ENCODE data around the gene LSP1.
A peak's percentile ranks its signal among the peaks of the same experiment; 100 is the strongest.

Gene LSP1

GRCh38 chr11:1917523-1918435, 64.9 kb downstream of the LSP1 start:
- no peak for DNase-seq (ENCODE audit: low spot score)

DNA sequence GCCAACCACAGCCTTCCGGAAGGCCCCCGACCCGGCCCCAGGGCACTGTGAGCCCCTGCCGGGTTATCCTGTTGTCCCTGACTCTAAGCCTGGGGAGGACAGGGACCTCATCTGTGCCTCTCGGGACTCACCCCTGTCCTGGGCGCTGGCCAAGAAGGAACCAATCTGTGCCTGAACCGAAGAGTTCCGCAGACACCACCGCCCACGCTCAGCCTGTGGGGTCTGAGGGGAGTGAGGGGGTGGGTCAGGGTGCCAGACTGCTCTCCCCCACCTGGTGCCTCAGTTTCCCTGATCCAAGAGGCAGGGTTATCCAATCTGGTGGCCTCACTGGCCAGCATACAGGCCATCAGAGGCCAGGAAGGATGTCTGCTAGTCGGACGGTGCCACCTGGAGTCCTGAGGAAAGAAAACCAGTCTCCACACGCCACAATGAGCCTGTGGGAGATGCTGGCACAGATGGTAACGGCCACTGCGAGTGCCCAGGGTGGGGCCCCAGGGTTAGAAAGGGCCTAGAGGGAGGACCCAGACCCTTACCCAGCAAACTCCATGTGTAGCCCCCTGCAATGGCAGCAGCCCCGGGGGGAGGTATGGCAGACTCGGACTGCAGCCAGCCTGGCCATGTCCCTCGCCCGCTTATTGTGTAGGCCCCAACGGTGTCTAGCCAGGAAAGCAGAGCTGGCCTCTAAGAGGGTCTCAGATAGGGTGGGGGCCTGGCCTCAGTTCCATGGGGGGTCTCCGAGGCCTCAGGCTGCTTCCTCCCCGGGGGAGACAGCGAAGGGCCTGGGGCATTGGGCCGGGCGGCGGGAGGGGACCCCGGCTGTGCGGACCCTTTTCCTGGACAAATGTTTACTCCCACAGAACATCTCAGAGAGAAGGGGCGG, 65.8 kb downstream of the LSP1 start:
- no peak for DNase-seq (ENCODE audit: low spot score)

- DNase-seq (ENCODE audit: low spot score): no peak
Measured at GRCh38 chr11:1919391-1920127, 66.7 kb downstream of the LSP1 start, which contains the start of gene TNNT3. Gene TNNT3 (plus strand): TSS chr11:1919703. CDS start chr11:1922875, 3,172 bp downstream.

DNA sequence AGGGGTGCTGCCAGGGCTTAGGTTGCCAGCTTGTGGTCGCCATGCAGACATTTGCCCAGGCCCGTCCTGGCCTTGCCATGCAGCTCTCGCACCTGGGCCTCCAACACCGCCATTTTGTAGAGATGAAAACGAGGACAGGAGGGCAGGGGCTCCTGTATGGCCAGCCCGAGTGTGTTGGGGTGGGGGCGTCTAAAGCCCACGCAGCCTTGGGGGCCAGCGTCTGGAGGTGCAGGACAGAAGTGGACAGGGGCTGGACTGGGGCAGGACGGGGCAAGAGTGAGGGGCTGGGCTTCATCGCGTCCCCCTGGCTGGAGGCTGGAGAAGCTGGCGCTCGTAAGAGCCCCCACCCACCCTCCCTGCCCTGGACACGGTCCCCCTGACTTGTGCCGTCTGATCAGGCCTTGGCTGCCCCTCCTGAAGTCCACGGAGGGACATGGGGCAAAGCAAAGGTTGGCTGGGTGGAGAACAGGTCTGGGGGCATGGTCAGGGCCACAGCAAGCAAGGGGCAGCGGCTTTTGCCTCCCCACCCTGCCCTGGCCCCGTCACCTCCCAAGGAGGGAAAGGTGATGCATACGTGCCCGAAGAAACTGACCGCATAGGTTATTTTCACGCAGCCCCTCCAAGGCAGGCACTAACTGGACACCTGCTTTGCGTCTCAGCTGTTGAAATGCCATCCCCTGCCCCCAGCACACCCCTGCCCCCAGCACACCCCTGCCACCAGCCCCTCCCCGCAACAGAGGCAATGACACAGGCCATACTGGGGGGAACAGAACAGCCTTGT, 67.4 kb downstream of the LSP1 start:
- DNase-seq (ENCODE audit: low spot score): no peak

DNA sequence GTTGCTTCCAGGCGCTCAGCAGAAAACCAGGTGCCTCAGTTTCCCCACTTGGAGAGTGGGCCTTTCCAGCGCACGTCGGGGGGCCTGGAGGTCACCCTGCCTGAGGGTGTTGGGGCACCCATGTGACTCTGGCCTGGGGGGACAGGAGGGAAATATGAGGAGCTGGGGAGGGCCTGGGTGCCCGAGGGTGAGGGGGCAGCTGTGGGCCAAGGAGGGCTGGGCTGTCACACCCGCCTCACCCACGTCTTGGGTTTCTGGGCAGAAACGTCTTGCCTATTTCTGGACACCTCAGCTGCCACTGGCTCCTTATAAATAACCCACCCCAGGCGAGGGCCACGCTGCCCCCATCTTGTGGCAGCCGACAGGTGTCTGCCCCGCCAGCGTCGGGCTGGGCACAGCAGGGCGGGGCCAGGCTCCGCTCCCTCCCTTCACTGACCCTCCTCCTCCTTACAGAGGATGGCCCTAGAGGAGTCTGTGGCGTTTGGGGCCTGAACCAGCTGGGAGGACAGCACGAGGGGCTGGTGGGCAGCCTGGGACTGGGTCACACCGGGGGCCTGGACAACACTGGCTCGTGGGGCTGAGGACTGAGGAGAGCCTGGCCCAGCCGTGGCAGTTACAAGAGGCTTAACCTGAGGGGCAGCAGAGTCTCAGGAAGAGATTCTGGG, 68.2 kb downstream of the LSP1 start:
- DNase-seq (ENCODE audit: low spot score): no peak

DNA sequence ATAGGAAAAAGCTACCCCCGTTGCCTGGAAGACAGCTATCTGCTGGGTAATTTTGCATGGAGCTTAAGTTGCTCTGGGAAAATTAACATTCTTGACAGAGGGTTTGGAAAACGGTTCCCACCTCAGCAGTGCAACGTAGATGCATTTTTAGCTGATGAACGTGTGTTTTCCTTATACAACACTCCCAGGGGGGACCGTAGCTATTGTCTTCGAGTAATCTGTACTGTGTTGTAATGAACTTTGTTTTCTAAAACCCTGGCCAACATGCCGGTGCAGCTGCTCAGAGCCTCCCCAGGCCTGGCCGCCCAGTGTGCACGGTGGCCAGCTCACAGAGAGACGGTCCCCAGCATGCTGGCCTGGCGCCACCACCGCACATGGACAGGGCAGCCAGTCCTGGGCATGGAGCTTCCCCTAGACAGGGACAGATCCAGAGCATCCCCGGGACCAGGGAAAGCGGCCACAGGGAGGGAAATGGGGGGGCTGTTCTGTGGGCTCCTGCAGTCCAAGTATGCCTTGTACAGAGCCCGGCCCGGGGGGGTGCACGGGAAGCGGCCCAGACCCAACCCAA, 68.8 kb downstream of the LSP1 start:
- DNase-seq (ENCODE audit: low spot score): peak; percentile 47

DNA sequence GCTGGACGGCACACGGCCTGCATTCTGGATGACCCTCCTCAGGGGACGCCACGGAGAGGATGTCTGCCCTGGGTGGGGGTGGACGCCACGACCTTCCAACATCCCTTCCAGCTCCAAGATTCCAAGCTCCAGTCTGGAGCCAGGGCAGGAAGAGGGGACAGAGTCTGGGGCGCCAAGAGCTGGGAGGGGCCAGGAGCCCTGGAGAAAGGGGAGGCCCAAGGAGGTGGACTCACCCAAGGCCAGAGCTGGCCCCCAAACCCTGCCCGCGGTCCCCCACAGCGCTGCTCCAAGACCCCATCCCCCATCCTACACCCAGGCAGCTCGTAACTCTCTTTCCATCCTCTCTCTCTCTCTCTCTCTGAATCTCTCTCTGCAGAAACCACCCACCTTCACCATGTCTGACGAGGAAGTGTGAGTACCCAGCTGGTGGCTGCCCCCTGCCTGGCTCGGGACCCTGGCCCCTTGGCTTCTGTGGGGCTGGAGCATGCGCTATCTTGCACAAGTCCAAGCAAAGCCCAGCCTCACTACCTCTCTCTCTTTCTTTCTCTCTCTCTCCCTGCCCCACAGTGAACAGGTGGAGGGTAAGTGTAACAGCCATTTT, 69.7 kb downstream of the LSP1 start:
- no peak for DNase-seq (ENCODE audit: low spot score)

DNA sequence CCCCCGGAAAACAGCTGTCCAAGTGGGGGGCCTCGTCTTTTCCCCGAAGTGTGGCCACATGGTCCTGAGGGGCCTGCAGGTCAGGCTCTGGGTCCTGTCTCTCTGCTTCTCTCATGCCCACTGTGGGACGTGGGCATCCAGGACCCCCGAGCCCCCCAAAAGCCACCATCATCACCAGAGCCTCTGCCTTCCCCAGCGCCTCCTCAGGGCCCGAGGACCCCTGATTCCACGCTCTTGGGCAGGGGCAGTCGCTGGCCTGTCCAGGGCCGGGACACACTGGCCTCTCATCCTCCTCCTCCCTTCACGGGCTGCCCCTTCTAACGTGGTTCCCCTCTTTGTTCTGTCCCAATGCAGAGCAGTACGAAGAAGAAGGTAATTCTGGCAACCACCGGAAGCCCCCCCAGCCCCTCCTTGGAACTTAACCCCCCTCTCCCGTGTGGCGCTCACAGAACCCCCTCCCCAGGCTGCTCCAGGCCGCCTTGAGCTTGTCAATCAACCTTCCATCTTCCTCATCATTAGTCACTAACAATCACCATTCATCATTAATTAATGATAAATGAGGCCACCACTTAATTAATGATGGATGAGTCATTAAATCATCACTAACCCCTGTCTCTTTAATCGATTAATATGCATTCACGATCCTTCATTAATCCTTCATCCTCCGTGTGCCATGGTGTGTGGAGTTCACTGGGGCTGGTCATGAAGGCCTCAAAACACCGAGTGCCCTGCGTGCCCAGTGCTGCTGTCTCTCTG, 70.5 kb downstream of the LSP1 start:
- DNase-seq (ENCODE audit: low spot score): no peak

- no peak for DNase-seq (ENCODE audit: low spot score)
Measured at GRCh38 chr11:1924181-1924580, 71.3 kb downstream of the LSP1 start.

- DNase-seq (ENCODE audit: low spot score): no peak
Measured at GRCh38 chr11:1924646-1925372, 71.9 kb downstream of the LSP1 start.

GRCh38 chr11:1925373-1926155, 72.7 kb downstream of the LSP1 start:
- DNase-seq (ENCODE audit: low spot score): no peak

GRCh38 chr11:1926156-1927025, 73.5 kb downstream of the LSP1 start:
- no peak for DNase-seq (ENCODE audit: low spot score)

DNA sequence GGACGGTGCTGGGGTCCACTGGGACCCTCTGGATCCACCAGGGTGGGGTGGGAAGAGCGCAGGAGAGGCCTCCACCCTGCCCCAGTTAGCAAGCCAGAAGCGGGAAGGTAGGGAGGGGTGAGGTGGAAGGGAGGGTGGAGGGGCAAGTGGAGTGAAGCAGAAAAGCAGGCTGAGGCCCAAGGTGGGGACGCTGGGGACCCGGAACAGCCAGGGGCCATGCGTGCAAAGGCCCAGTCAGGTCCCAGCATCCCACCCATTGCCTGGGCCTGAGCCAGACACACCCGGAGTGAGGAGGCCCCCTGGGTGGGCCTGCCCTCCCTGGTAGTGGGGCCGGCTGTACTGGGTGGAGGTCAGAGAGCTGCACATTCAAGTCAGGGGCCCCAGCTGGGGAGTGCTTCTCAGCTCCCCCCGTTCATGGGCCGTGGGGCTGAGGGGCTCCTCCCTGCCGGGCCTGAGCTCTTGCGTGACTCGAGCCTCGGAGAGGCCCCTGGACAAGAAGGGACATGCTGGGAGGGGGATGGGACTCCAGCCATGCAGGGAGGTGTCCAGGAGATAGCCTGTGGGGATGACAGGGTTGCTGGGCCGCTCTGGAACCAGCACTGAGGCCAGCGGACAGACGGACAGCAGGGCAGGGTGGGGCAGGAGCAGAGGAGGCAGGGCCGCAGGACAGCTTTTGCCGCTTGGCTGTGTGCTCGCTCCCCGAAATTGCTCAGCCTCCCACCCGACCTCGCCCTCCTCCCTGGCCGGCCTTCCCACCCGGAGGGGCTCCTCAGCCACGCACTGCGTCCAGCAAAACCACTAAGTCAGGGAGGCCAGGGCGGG, 74.4 kb downstream of the LSP1 start:
- no peak for DNase-seq (ENCODE audit: low spot score)

- no peak for DNase-seq (ENCODE audit: low spot score)
Measured at GRCh38 chr11:1927848-1928469, 75.1 kb downstream of the LSP1 start.

GRCh38 chr11:1928470-1928890, 75.6 kb downstream of the LSP1 start:
- no peak for DNase-seq (ENCODE audit: low spot score)

Data from Ammon's horn (tissue), 1 donor.